ENCODE data around the gene MYH14. TPM values are rescaled to one million over a fixed set of nuclear protein-coding genes. Genes with fewer than 3 reads are reported as not detected.

MYH14 gene
- total and polyA plus RNA-seq, 9 of the 15 experiments (the other 6 are each of a cell fraction or from before 2014, with no cell fraction given), result 0.04 to 0.86 (median 0.19) TPM; not detected in 2

- TF ChIP-seq ZBTB40 (IDR thresholded peaks at IDR 0.05) (peak; percentile 40; the same call in 1 of the 2 replicates), ZBTB40 (CRISPR knock-in tag; IDR thresholded peaks at IDR 0.05) (no peak), NFRKB (IDR thresholded peaks at IDR 0.05; ENCODE audit: low read depth) (peak; percentile 64; the same call in 1 of the 2 replicates), ILF3 (IDR thresholded peaks at IDR 0.05; ENCODE audit: borderline replicate concordance) (no peak), ZNF165 (CRISPR knock-in tag; IDR thresholded peaks at IDR 0.05; ENCODE audit: borderline replicate concordance) (no peak), ZBTB26 (CRISPR knock-in tag; IDR thresholded peaks at IDR 0.05) (no peak), ARHGAP35 (IDR thresholded peaks at IDR 0.05; ENCODE audit: partially characterized antibody) (peak; percentile 73)
- TF ChIP-seq, protein P1, sequence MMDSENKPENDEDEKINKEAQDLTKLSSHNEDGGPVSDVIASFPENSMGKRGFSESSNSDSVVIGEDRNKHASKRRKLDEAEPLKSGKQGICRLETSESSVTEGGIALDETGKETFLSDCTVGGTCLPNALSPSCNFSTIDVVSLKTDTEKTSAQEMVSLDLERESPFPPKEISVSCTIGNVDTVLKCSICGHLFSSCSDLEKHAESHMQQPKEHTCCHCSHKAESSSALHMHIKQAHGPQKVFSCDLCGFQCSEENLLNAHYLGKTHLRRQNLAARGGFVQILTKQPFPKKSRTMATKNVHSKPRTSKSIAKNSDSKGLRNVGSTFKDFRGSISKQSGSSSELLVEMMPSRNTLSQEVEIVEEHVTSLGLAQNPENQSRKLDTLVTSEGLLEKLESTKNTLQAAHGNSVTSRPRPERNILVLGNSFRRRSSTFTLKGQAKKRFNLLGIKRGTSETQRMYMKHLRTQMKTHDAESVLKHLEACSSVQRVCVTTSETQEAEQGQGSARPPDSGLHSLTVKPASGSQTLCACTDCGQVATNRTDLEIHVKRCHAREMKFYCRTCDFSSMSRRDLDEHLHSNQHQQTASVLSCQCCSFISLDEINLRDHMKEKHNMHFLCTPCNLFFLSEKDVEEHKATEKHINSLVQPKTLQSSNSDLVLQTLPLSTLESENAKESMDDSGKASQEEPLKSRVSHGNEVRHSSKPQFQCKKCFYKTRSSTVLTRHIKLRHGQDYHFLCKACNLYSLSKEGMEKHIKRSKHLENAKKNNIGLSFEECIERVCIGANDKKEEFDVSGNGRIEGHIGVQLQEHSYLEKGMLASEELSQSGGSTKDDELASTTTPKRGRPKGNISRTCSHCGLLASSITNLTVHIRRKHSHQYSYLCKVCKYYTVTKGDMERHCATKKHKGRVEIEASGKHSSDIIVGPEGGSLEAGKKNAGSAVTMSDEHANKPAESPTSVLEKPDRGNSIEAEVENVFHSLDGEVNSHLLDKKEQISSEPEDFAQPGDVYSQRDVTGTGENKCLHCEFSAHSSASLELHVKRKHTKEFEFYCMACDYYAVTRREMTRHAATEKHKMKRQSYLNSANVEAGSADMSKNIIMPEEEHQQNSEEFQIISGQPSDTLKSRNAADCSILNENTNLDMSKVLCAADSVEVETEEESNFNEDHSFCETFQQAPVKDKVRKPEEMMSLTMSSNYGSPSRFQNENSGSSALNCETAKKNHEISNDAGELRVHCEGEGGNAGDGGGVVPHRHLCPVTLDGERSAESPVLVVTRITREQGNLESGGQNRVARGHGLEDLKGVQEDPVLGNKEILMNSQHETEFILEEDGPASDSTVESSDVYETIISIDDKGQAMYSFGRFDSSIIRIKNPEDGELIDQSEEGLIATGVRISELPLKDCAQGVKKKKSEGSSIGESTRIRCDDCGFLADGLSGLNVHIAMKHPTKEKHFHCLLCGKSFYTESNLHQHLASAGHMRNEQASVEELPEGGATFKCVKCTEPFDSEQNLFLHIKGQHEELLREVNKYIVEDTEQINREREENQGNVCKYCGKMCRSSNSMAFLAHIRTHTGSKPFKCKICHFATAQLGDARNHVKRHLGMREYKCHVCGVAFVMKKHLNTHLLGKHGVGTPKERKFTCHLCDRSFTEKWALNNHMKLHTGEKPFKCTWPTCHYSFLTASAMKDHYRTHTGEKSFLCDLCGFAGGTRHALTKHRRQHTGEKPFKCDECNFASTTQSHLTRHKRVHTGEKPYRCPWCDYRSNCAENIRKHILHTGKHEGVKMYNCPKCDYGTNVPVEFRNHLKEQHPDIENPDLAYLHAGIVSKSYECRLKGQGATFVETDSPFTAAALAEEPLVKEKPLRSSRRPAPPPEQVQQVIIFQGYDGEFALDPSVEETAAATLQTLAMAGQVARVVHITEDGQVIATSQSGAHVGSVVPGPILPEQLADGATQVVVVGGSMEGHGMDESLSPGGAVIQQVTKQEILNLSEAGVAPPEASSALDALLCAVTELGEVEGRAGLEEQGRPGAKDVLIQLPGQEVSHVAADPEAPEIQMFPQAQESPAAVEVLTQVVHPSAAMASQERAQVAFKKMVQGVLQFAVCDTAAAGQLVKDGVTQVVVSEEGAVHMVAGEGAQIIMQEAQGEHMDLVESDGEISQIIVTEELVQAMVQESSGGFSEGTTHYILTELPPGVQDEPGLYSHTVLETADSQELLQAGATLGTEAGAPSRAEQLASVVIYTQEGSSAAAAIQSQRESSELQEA (IDR thresholded peaks at IDR 0.05; ENCODE audit: low read depth), result no peak
These were observed 125.9 kb downstream of the MYH14 start, which contains the start of gene KCNC3 (continued) for GRCh38 chr19:50329146-50329925.

Measured in K562 (cell line).